Activated naive CD4-positive, alpha-beta T cell (primary cell): ENCODE measurements around the gene ZBTB22.
A peak's percentile ranks its signal among the peaks of the same experiment; 100 is the strongest.

ENCODE experiments used
- DNase-seq, 4 experiments: peaks; one replicate each; lab custom pipeline; 2025; lab: John Stamatoyannopoulos, UW

ZBTB22 gene

GRCh38 chr6:33324125-33324524 is 6.6 kb upstream of the ZBTB22 start:
- no peak for DNase-seq

GRCh38 chr6:33323623-33323948 is 6.0 kb upstream of the ZBTB22 start:
- no peak for DNase-seq

GRCh38 chr6:33321227-33321626 is 3.7 kb upstream of the ZBTB22 start:
- DNase-seq, result no peak

GRCh38 chr6:33320315-33321181 is 3.0 kb upstream of the ZBTB22 start:
- DNase-seq, result no peak

- DNase-seq, result no peak
These were observed 2.4 kb upstream of the ZBTB22 start for GRCh38 chr6:33319939-33320314.

GRCh38 chr6:33318426-33319073 is 1.0 kb upstream of the ZBTB22 start:
- DNase-seq, result no peak

- DNase-seq, result peak in 3 of 4 experiments; percentile 74 to 79 (median 76)
These were observed 200 bp downstream of the ZBTB22 start for GRCh38 chr6:33317419-33317668.

- DNase-seq, result no peak
These were observed 733 bp downstream of the ZBTB22 start for GRCh38 chr6:33316603-33317418.

GRCh38 chr6:33315793-33316602 is 1.5 kb downstream of the ZBTB22 start:
- DNase-seq, result no peak

GRCh38 chr6:33314943-33315792 is 2.4 kb downstream of the ZBTB22 start:
- no peak for DNase-seq

- peak in 2 of 4 experiments; percentile 18 to 33 for DNase-seq
These were observed 3.0 kb downstream of the ZBTB22 start for GRCh38 chr6:33314515-33314942.

GRCh38 chr6:33313709-33314514 is 3.6 kb downstream of the ZBTB22 start, which contains the start of gene TAPBP:
TSS of gene TAPBP (minus strand) at chr6:33314078. CDS start at chr6:33314041, 37 bp downstream.
- DNase-seq, result peak; percentile 51 to 64 (median 58)

- peak in 1 of 4 experiments; percentile 24 for DNase-seq
These were observed 4.3 kb downstream of the ZBTB22 start for GRCh38 chr6:33313105-33313708.

- DNase-seq, result peak; percentile 20 to 76 (median 50)
These were observed 5.0 kb downstream of the ZBTB22 start for GRCh38 chr6:33312361-33313104.

GRCh38 chr6:33306356-33306755 is 11.2 kb downstream of the ZBTB22 start:
- no peak for DNase-seq

- no peak for DNase-seq
These were observed 12.5 kb downstream of the ZBTB22 start for GRCh38 chr6:33305052-33305451.

- DNase-seq, result no peak
These were observed 13.3 kb downstream of the ZBTB22 start for GRCh38 chr6:33304216-33304615.

- DNase-seq, result no peak
These were observed 15.7 kb downstream of the ZBTB22 start for GRCh38 chr6:33301877-33302276.
